OCI-LY7 (cell line): Measurements from ENCODE around the gene NAA80. TPM values are rescaled to one million over a fixed set of nuclear protein-coding genes. Genes with fewer than 3 reads are reported as not detected.

Source experiments
- BruUV-seq: library from RNA; stranded (reverse); fragments of 400-500 nt; replicated peaks from 2 replicates; lab custom pipeline; 2021; lab: Mats Ljungman, UMichigan
- CTCF ChIA-PET: fragments of 300-600 bp; sonication (Branson Sonifier 250); formaldehyde crosslinking; loops from one replicate; lab custom pipeline; 2022; ENCODE audit warnings: antibody characterized with exemption; ENCODE audit not compliant: unreplicated experiment; lab: Charles Lee
- POLR2A ChIA-PET: fragments of 300-600 bp; sonication (Branson Sonifier 250); formaldehyde crosslinking; loops from one replicate; lab custom pipeline; 2022; ENCODE audit warnings: antibody characterized with exemption; lab: Charles Lee
- DNase-seq: peaks from one replicate; pipeline ENCODE4 v3.0.0-alpha.2; 2015; ENCODE audit warnings: low spot score
- H2AFZ ChIP-seq: fragments of 200-600 bp; sonication (generic), shearing (Covaris generic); 2 replicates; pipeline ENCODE4 v1.6.1; 2014; ENCODE audit warnings: mild to moderate bottlenecking, antibody characterized with exemption, low read length, moderate library complexity
- H3K27ac ChIP-seq: fragments of 200-600 bp; sonication (generic); 2 replicates; pipeline ENCODE4 v1.5.1; 2014; ENCODE audit warnings: mixed run types, low read depth, mild to moderate bottlenecking, moderate library complexity, low read length, inconsistent platforms; ENCODE audit not compliant: poor library complexity, severe bottlenecking
- H3K36me3 ChIP-seq: fragments of 200-600 bp; sonication (generic); 2 replicates; pipeline ENCODE4 v1.6.1; 2014; ENCODE audit warnings: mild to moderate bottlenecking, antibody characterized with exemption, low read length, moderate library complexity, mixed read lengths; ENCODE audit not compliant: insufficient read depth
- H3K4me1 ChIP-seq: fragments of 200-600 bp; sonication (generic); 2 replicates; pipeline ENCODE4 v1.5.1; 2014; ENCODE audit warnings: mild to moderate bottlenecking, low read length; ENCODE audit not compliant: insufficient read depth, poor library complexity, severe bottlenecking
- H3K4me2 ChIP-seq: fragments of 200-600 bp; sonication (generic); 2 replicates; pipeline ENCODE4 v1.6.1; 2014; ENCODE audit warnings: mild to moderate bottlenecking, low read length
- H3K4me3 ChIP-seq: fragments of 200-600 bp; sonication (generic); 2 replicates; pipeline ENCODE4 v1.5.1; 2014; ENCODE audit warnings: mild to moderate bottlenecking, low read depth, low read length; ENCODE audit not compliant: poor library complexity, severe bottlenecking
- H3K79me2 ChIP-seq: fragments of 200-600 bp; sonication (generic); 2 replicates; pipeline ENCODE4 v1.6.1; 2016; ENCODE audit warnings: low read depth, mild to moderate bottlenecking, low read length, moderate library complexity, mixed read lengths; ENCODE audit not compliant: insufficient read depth
- H3K9me2 ChIP-seq: fragments of 200-600 bp; sonication (generic); 2 replicates; pipeline ENCODE4 v1.6.1; 2016; ENCODE audit warnings: mild to moderate bottlenecking, low read length, mixed read lengths; ENCODE audit not compliant: insufficient read depth
- H3K9me3 ChIP-seq: fragments of 200-600 bp; sonication (generic); 2 replicates; pipeline ENCODE4 v1.6.1; 2014; ENCODE audit warnings: mild to moderate bottlenecking, mixed run types, low read length, mixed read lengths
- H4K20me1 ChIP-seq: fragments of 200-600 bp; sonication (generic); 2 replicates; pipeline ENCODE4 v1.6.1; 2014; ENCODE audit warnings: mild to moderate bottlenecking, antibody characterized with exemption, low read length, moderate library complexity, mixed read lengths; ENCODE audit not compliant: insufficient read depth
- EZH2phosphoT487 ChIP-seq: fragments of 200-600 bp; sonication (generic); IDR thresholded peaks from 2 replicates; pipeline ENCODE4 v1.6.1; 2018; ENCODE audit warnings: low read depth, borderline replicate concordance, mild to moderate bottlenecking, mixed run types, antibody characterized with exemption, low read length, moderate library complexity, mixed read lengths
- intact Hi-C: fragments of 100-400 bp; cut with micrococcal nuclease; formaldehyde crosslinking; loops from one replicate; pipeline ENCODE4 v1.10.0; 2022; ENCODE audit not compliant: unreplicated experiment
- total RNA-seq, 2 experiments: library from RNA; depleted of rRNA in 1 of 2; stranded (reverse); fragments of >200 nt in 1 of 2; shearing (Covaris generic) in 1 of 2; gene quantifications; 2 replicates each; pipeline ENCODE4 v1.2.3, GENCODE V29; 2014 to 2022
- TF ChIP-seq, protein P1 (sequence below): fragments of 200-600 bp; sonication (generic); conservative IDR thresholded peaks from 2 replicates; pipeline ENCODE4 v1.5.1; 2014; ENCODE audit warnings: mild to moderate bottlenecking, antibody characterized with exemption, low read length, moderate library complexity, mixed read lengths

The NAA80 gene
- total RNA-seq, 2 experiments from 2014 or later, result 18.7 to 21.7 TPM

GRCh38 chr3:50275996-50276761, 23.0 kb downstream of the NAA80 start:
- no peaks in the 10 kb centered on the region for H3K9me2 ChIP-seq
- TF ChIP-seq, protein P1, sequence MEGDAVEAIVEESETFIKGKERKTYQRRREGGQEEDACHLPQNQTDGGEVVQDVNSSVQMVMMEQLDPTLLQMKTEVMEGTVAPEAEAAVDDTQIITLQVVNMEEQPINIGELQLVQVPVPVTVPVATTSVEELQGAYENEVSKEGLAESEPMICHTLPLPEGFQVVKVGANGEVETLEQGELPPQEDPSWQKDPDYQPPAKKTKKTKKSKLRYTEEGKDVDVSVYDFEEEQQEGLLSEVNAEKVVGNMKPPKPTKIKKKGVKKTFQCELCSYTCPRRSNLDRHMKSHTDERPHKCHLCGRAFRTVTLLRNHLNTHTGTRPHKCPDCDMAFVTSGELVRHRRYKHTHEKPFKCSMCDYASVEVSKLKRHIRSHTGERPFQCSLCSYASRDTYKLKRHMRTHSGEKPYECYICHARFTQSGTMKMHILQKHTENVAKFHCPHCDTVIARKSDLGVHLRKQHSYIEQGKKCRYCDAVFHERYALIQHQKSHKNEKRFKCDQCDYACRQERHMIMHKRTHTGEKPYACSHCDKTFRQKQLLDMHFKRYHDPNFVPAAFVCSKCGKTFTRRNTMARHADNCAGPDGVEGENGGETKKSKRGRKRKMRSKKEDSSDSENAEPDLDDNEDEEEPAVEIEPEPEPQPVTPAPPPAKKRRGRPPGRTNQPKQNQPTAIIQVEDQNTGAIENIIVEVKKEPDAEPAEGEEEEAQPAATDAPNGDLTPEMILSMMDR, result no peak
- no peak for TF ChIP-seq EZH2phosphoT487

GRCh38 chr3:50275141-50275995, 23.8 kb downstream of the NAA80 start:
- intact Hi-C loops, result no loop called here
- BruUV-seq, result no TSS peak
- DNase-seq, result no peak
- Histone ChIP-seq H3K4me3 (no peak overlapping the region), H3K36me3 (no peaks in the 10 kb centered on the region), H3K9me2 (no peaks in the 10 kb centered on the region), H3K79me2 (no peaks in the 10 kb centered on the region), H3K4me1 (peaks cover 5% of the 10 kb centered on the region), H3K4me2 (no peak overlapping the region), H2AFZ (no peak overlapping the region), H3K9me3 (no peaks in the 10 kb centered on the region), H3K27ac (no peak overlapping the region), H4K20me1 (no peaks in the 10 kb centered on the region)
- ChIA-PET POLR2A (no interaction called here), CTCF (interaction anchor here (1.2 kb wide), 2 partner anchors 81 to 83 kb away, joined by 3 to 5 read pairs; no protein-coding TSS in a partner anchor)
- TF ChIP-seq, protein P1, result no peak
- no peak for TF ChIP-seq EZH2phosphoT487

More at GRCh38 chr3:50275996-50276761, 23.0 kb downstream of the NAA80 start:
- ChIA-PET POLR2A (no interaction called here), CTCF (no interaction called here)
- no peaks in the 10 kb centered on the region for H3K79me2 ChIP-seq
- no peak for DNase-seq
- intact Hi-C loops, result no loop called here
- no peaks in the 10 kb centered on the region for H3K9me3 ChIP-seq
- no peaks in the 10 kb centered on the region for H3K36me3 ChIP-seq
- peaks cover 5% of the 10 kb centered on the region for H3K4me1 ChIP-seq
- BruUV-seq, result no TSS peak
- H3K4me2 ChIP-seq, result no peak overlapping the region
- H3K27ac ChIP-seq, result no peak overlapping the region
- H4K20me1 ChIP-seq, result no peaks in the 10 kb centered on the region
- no peak overlapping the region for H3K4me3 ChIP-seq
- no peak overlapping the region for H2AFZ ChIP-seq
